ENCODE data around the gene NDUFC1. TPM values are rescaled to one million over a fixed set of nuclear protein-coding genes. Genes with fewer than 3 reads are reported as not detected.
A peak's percentile ranks its signal among the peaks of the same experiment; 100 is the strongest.

The NDUFC1 gene
- total and polyA plus RNA-seq, 2 experiments from 2014 or later: 77.7 to 198 TPM

DNA sequence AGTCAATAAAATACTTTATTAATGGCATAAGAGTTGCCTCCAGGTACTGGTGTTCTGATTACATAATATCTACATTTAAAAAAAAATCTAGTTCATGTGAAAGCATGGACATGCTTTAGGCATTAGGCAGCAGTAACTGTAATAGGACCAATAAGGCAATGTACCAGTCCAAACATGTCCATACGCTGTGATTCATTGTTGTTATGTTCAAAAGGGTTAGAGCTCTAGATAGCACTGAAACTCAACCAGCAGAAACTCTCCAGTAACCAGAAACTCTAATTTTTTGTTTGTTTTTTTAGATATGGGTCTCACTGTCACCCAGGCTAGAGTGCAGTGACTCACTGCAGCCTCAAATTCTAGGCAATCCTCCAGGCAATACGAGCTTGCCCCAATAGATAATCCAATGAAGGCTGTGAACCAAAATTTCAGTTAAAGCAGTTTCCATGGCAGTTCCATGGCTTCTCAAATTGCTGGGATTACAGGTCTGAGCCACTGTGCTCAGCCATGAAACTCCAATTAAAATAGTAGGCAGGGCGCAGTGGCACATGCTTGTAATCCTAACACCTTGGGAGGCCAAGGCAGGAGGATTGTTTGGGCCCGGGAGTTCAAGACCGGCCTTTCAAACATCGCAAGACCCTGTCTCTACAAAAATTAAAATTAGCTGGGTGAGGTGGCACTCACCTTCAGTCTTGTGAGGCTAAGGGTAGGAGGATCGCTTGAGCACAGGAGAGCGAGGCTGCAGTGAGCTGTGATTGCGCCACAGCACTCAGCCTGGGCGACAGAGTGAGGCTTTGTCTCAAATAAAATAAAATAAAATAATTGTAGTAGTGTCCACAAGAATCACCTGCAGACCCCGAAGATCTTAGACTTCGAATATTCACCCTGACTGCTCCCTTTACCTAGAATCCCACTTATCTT, 58.6 kb downstream of the NDUFC1 start:
- Histone ChIP-seq H3K4me1 (ENCODE audit: insufficient read depth) (no peaks in the 10 kb centered on the region), H3K36me3 (replicated peaks; ENCODE audit: insufficient read depth, low read depth) (no peaks in the 10 kb centered on the region), H3K27ac (peak overlapping the region; percentile 47), H3K9me3 (ENCODE audit: low read depth) (no peaks in the 10 kb centered on the region), H3K9me2 (replicated peaks; ENCODE audit: insufficient read depth) (no peaks in the 10 kb centered on the region), H2AFZ (no peak overlapping the region), H4K20me1 (ENCODE audit: insufficient read depth, poor library complexity, severe bottlenecking) (no peaks in the 10 kb centered on the region), H3K4me2 (no peak overlapping the region), H3K79me2 (no peaks in the 10 kb centered on the region), H3K4me3 (no peak overlapping the region), H3K27me3 (no peaks in the 10 kb centered on the region)
- DNase-seq (ENCODE audit: low spot score): peak; percentile 12
- WGBS (ENCODE audit: low lambda C conversion rate, missing lambda C conversion rate): 88% methylated on average over 12 of the region's 12 CpGs
- TF ChIP-seq EZH2phosphoT487 (IDR thresholded peaks at IDR 0.05; ENCODE audit: low read depth, severe bottlenecking, unreplicated experiment): no peak
- no peak for TF ChIP-seq CTCF (IDR thresholded peaks at IDR 0.05; ENCODE audit: poor library complexity)
- no peak for TF ChIP-seq EZH2 (IDR thresholded peaks at IDR 0.05; ENCODE audit: borderline replicate concordance)

DNA sequence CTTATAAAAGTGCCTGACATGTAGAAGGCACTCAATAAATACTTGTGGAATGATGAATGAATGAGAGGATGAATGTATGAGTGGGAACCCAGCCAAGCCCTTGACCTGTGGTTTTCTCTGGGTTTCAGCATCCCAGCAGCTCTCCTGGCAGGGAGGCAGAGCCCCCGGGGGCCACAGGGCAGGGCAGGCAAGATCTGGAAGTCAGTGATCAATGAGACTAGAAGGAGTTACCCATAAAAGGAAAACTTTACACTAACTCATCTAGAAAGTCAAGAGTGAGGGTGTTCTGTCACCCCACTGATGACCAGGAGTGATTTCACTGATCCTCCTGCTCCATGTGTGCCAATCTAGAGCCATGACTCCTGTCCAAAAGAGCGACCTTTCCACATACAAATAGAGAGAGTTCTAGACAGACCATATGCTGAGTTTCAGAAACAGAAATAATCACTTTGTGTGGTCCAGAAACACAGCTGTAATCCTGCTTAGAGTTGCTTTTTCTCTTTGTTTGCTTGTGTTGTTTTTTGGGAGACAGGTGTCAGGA, 59.7 kb downstream of the NDUFC1 start:
- WGBS (ENCODE audit: low lambda C conversion rate, missing lambda C conversion rate): 94% methylated on average over 2 of the region's 2 CpGs
- H3K27ac ChIP-seq: peak overlapping the region; percentile 47
- TF ChIP-seq EZH2phosphoT487 (IDR thresholded peaks at IDR 0.05; ENCODE audit: low read depth, severe bottlenecking, unreplicated experiment): no peak
- TF ChIP-seq CTCF (IDR thresholded peaks at IDR 0.05; ENCODE audit: poor library complexity): no peak
- TF ChIP-seq EZH2 (IDR thresholded peaks at IDR 0.05; ENCODE audit: borderline replicate concordance): no peak
- no peak overlapping the region for H3K4me2 ChIP-seq
- no peak overlapping the region for H3K4me3 ChIP-seq
- no peaks in the 10 kb centered on the region for H3K27me3 ChIP-seq
- no peaks in the 10 kb centered on the region for H3K4me1 ChIP-seq (ENCODE audit: insufficient read depth)
- no peaks in the 10 kb centered on the region for H3K79me2 ChIP-seq
- H4K20me1 ChIP-seq (ENCODE audit: insufficient read depth, poor library complexity, severe bottlenecking): no peaks in the 10 kb centered on the region
- H2AFZ ChIP-seq: no peak overlapping the region
- H3K9me3 ChIP-seq (ENCODE audit: low read depth): no peaks in the 10 kb centered on the region
- no peaks in the 10 kb centered on the region for H3K36me3 ChIP-seq (replicated peaks; ENCODE audit: insufficient read depth, low read depth)
- DNase-seq (ENCODE audit: low spot score): no peak
- H3K9me2 ChIP-seq (replicated peaks; ENCODE audit: insufficient read depth): no peaks in the 10 kb centered on the region

GRCh38 chr4:139241784-139242151, 60.5 kb downstream of the NDUFC1 start:
- WGBS (ENCODE audit: low lambda C conversion rate, missing lambda C conversion rate): 95% methylated on average over 12 of the region's 12 CpGs
- H3K4me1 ChIP-seq (ENCODE audit: insufficient read depth): no peaks in the 10 kb centered on the region
- H3K9me3 ChIP-seq (ENCODE audit: low read depth): no peaks in the 10 kb centered on the region
- H4K20me1 ChIP-seq (ENCODE audit: insufficient read depth, poor library complexity, severe bottlenecking): no peaks in the 10 kb centered on the region
- H3K9me2 ChIP-seq (replicated peaks; ENCODE audit: insufficient read depth): no peaks in the 10 kb centered on the region
- no peaks in the 10 kb centered on the region for H3K36me3 ChIP-seq (replicated peaks; ENCODE audit: insufficient read depth, low read depth)
- no peak for DNase-seq (ENCODE audit: low spot score)
- H3K27me3 ChIP-seq: no peaks in the 10 kb centered on the region
- H3K4me3 ChIP-seq: no peak overlapping the region
- TF ChIP-seq CTCF (IDR thresholded peaks at IDR 0.05; ENCODE audit: poor library complexity) (no peak), EZH2phosphoT487 (IDR thresholded peaks at IDR 0.05; ENCODE audit: low read depth, severe bottlenecking, unreplicated experiment) (no peak), EZH2 (IDR thresholded peaks at IDR 0.05; ENCODE audit: borderline replicate concordance) (no peak)
- no peak overlapping the region for H2AFZ ChIP-seq
- H3K27ac ChIP-seq: no peak overlapping the region
- H3K79me2 ChIP-seq: no peaks in the 10 kb centered on the region
- H3K4me2 ChIP-seq: no peak overlapping the region

Measured in hepatocyte (in vitro differentiated cells).